Measurements from ENCODE around the gene FUBP3.

FUBP3 gene

DNA sequence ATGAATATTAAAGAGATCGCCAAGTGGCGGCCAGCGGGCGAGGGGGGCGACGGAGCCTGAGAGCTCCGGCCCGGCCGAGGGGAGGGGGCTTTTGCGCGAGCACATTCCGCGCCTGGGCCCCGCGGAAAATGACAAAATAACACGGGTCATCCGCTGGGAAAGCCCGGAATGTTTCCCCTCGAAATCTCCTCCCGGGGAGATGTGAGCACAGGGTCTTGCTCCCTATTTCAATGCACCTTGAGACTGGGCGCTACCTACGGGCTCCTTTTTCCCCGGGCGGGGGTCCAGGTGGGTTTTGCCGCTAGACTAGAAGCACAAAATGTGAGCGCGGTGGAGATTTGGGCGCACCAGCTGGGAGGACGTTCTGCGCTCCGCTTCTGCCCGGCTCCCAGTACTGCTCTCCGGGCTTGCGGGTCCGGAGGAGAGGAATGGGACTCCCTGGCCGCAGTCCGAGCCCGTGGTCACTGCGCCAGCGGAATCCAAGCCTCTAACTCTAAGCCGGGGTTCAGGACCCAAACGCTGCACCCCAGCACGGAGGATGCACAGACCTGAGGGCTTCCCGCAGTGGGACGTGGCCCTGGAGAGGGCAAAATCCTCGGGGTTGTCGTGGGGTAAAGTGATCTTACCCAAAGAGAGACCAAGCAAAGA is 82.2 kb downstream of the FUBP3 start:
- H3K9me3 ChIP-seq: no peaks in the 10 kb centered on the region
- H3K4me3 ChIP-seq (ENCODE audit: low read depth in 1 of 2, low read length in 1 of 2): no peak overlapping the region
- TF ChIP-seq, protein P1, sequence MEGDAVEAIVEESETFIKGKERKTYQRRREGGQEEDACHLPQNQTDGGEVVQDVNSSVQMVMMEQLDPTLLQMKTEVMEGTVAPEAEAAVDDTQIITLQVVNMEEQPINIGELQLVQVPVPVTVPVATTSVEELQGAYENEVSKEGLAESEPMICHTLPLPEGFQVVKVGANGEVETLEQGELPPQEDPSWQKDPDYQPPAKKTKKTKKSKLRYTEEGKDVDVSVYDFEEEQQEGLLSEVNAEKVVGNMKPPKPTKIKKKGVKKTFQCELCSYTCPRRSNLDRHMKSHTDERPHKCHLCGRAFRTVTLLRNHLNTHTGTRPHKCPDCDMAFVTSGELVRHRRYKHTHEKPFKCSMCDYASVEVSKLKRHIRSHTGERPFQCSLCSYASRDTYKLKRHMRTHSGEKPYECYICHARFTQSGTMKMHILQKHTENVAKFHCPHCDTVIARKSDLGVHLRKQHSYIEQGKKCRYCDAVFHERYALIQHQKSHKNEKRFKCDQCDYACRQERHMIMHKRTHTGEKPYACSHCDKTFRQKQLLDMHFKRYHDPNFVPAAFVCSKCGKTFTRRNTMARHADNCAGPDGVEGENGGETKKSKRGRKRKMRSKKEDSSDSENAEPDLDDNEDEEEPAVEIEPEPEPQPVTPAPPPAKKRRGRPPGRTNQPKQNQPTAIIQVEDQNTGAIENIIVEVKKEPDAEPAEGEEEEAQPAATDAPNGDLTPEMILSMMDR (IDR thresholded peaks at IDR 0.05): no peak
- H3K27me3 ChIP-seq: peaks cover 100% of the 10 kb centered on the region
- H3K36me3 ChIP-seq: no peaks in the 10 kb centered on the region
- H3K27ac ChIP-seq: no peak overlapping the region
- peaks cover 0 to 16% of the 10 kb centered on the region in 2 experiments for H3K4me1 ChIP-seq (ENCODE audit: control insufficient read depth in 1 of 2, insufficient read depth in 1 of 2, low read depth in 1 of 2, low read length in 1 of 2)

DNA sequence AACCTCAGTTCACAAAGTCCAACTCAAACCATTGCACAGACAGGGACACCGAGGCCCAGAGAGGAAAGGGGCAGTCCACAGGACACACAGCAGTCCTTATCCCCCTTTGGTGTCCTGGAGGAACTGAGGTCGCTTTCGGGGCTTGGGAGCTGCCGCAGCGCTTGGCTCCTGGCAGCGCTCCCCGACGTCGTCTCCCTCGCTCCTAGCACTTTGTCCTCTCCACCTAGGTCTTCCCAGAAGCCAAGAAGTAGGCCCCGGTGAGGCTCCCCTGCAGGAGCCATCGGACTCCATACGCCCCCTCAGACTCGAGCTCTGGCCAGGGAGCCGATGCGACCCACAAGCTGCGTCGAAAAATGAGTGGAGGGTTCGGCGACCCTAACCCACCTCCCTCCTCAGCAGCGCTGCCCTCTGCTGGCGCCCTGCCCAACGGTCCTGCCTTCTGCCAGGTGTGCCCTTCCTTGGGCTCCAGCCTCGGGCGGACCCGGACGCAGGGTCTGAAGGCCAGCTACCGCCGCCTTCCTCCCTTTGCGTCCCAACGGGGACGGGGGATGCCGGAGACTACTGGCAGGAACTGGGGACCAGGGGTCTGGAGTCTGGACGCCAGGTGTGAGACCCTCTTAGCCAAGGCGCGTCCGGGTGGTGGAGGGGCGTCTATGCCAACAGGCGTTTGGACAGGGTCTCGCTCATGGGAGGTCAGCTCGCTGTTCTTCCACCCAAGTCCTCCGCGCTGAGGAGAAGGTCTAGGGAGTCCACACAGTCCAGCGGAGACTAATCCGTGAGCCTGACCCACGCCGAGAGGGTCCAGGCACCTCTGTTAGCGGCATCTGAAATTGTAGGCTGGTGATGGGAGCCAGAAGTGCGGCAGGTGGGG is 83.0 kb downstream of the FUBP3 start:
- H3K4me1 ChIP-seq (ENCODE audit: control insufficient read depth in 1 of 2, insufficient read depth in 1 of 2, low read depth in 1 of 2, low read length in 1 of 2): peaks cover 0 to 16% of the 10 kb centered on the region in 2 experiments
- peaks cover 100% of the 10 kb centered on the region for H3K27me3 ChIP-seq
- no peaks in the 10 kb centered on the region for H3K9me3 ChIP-seq
- TF ChIP-seq, protein P1 (IDR thresholded peaks at IDR 0.05): no peak
- no peak overlapping the region for H3K27ac ChIP-seq
- H3K4me3 ChIP-seq (ENCODE audit: low read depth in 1 of 2, low read length in 1 of 2): no peak overlapping the region
- no peaks in the 10 kb centered on the region for H3K36me3 ChIP-seq

DNA sequence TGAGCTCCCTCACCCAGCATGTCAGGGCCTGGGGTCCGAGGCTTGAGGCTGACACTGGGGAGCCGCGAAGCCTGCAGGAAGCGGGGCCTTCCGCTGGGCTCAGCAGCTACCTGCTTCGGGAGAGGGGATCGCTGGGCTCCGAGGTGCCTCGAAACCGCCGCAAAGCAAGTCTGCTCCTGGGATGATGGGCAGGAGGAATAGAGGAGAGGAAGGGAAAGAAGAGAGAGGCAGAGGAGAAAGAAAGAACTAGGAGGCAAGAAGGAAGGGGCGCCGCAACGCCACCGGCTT is 83.5 kb downstream of the FUBP3 start:
- Histone ChIP-seq H3K27me3 (peaks cover 100% of the 10 kb centered on the region), H3K9me3 (no peaks in the 10 kb centered on the region), H3K27ac (no peak overlapping the region), H3K36me3 (no peaks in the 10 kb centered on the region), H3K4me1 (ENCODE audit: control insufficient read depth in 1 of 2, insufficient read depth in 1 of 2, low read depth in 1 of 2, low read length in 1 of 2) (peaks cover 0 to 16% of the 10 kb centered on the region in 2 experiments), H3K4me3 (ENCODE audit: low read depth in 1 of 2, low read length in 1 of 2) (no peak overlapping the region)
- TF ChIP-seq, protein P1 (IDR thresholded peaks at IDR 0.05): no peak

DNA sequence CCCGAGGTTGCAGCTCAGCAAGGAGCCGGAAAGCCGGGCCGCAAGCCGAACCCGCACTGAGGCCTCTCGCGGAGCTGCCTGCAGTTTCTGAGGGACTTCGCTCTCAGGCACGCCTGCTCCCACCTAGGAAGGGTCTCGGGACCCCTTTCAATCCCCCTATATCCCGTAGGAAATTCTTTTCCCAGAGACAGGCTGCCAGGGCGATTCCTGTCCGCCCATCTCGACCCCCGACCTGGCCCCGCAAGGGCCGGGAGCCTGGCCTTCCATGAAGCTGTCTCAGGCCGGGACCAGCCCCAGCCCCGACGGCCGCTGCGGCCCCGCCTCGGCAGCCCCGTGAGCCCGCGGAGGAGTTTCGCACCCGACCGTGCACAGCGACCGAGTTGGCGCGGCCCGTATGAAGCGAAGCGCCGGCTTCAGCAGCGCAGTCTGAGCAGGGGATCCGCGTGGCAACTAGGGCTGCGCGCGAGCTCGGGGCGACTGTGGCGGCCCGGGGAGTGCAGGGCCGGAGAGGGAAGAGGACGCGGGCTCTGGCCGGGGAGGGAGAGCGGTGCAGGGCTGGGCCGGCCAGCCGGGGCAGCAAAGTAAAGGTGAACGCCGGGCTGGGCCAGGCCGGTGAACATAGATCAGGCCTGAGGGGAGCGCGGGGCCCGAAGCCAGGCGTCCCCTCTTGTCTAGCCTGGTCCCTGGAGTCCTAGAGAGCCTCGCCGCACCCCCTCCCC is 84.0 kb downstream of the FUBP3 start:
- TF ChIP-seq, protein P1 (IDR thresholded peaks at IDR 0.05): no peak
- no peaks in the 10 kb centered on the region for H3K9me3 ChIP-seq
- H3K27ac ChIP-seq: no peak overlapping the region
- H3K4me3 ChIP-seq (ENCODE audit: low read depth in 1 of 2, low read length in 1 of 2): no peak overlapping the region
- no peaks in the 10 kb centered on the region for H3K36me3 ChIP-seq
- H3K27me3 ChIP-seq: peaks cover 100% of the 10 kb centered on the region
- H3K4me1 ChIP-seq (ENCODE audit: control insufficient read depth in 1 of 2, insufficient read depth in 1 of 2, low read depth in 1 of 2, low read length in 1 of 2): peaks cover 0 to 16% of the 10 kb centered on the region in 2 experiments

DNA sequence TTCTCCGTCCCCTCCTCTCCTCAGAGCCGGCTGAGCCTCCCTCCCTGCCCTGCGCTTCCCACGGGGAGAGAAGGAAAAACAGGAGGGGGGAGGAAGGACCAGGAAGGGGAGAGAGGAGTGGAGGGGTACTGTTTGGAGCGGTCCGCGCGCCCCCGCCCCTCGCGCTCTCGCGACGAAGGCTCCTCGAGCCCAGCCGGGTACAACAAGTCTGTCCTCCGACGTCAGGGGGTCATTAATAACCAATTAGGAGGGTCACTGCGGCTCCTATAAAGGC is 84.5 kb downstream of the FUBP3 start:
- Histone ChIP-seq H3K27me3 (peaks cover 100% of the 10 kb centered on the region), H3K27ac (no peak overlapping the region), H3K4me3 (ENCODE audit: low read depth in 1 of 2, low read length in 1 of 2) (no peak overlapping the region), H3K4me1 (ENCODE audit: control insufficient read depth in 1 of 2, insufficient read depth in 1 of 2, low read depth in 1 of 2, low read length in 1 of 2) (peaks cover 0 to 16% of the 10 kb centered on the region in 2 experiments), H3K9me3 (no peaks in the 10 kb centered on the region), H3K36me3 (no peaks in the 10 kb centered on the region)
- TF ChIP-seq, protein P1 (IDR thresholded peaks at IDR 0.05): no peak

Measured in neutrophil (primary cell).